GM12878 (cell line): ENCODE results near the gene CAPN10. TPM values are rescaled to one million over a fixed set of nuclear protein-coding genes. Genes with fewer than 3 reads are reported as not detected.

ENCODE experiments used
- ATF2 ChIP-seq: IDR thresholded peaks from 2 replicates; pipeline ENCODE4 v1.6.1; 2012; ENCODE audit warnings: low read length, inconsistent platforms
- BMI1 ChIP-seq: fragments of 450-650 bp; IDR thresholded peaks from 2 replicates; pipeline ENCODE4 v1.6.1; 2016; ENCODE audit warnings: mild to moderate bottlenecking, moderate library complexity, borderline replicate concordance
- CHD1 ChIP-seq: IDR thresholded peaks from 2 replicates; pipeline ENCODE4 v1.6.1; 2012; ENCODE audit warnings: low read depth, low read length, improper control_type of control experiment
- CREB1 ChIP-seq: IDR thresholded peaks from 2 replicates; pipeline ENCODE4 v1.6.1; 2012; ENCODE audit warnings: low read depth, mild to moderate bottlenecking, inconsistent platforms
- EED ChIP-seq: sonication (generic); IDR thresholded peaks from 2 replicates; pipeline ENCODE4 v1.6.1; 2016; ENCODE audit warnings: antibody characterized with exemption, low read depth
- EGR1 ChIP-seq, 2 experiments: IDR thresholded peaks; 1 replicate in 1 of 2; 2 replicates in 1 of 2; pipeline ENCODE4 v1.6.1; 2011 to 2012; ENCODE audit warnings: low read depth in 2 of 2, low read length in 2 of 2, borderline replicate concordance in 1 of 2, mild to moderate bottlenecking in 1 of 2, moderate library complexity in 1 of 2
- HCFC1 ChIP-seq: fragments of 150-350 bp; IDR thresholded peaks from 2 replicates; pipeline ENCODE4 v1.6.1; 2014; ENCODE audit warnings: low read length
- HDAC2 ChIP-seq: fragments of 200-600 bp; sonication (generic); IDR thresholded peaks from 2 replicates; pipeline ENCODE4 v1.6.1; 2017
- HSF1 ChIP-seq: fragments of 150-350 bp; IDR thresholded peaks from 2 replicates; pipeline ENCODE4 v1.6.1; 2014; ENCODE audit warnings: mild to moderate bottlenecking, low read depth, low read length
- IKZF2 ChIP-seq, 2 experiments: fragments of 450-650 bp; IDR thresholded peaks; 2 replicates each; pipeline ENCODE4 v1.6.1; 2017; ENCODE audit warnings: mild to moderate bottlenecking in 2 of 2, moderate library complexity in 2 of 2
- JUNB ChIP-seq: IDR thresholded peaks from 2 replicates; pipeline ENCODE4 v1.6.1; 2016; ENCODE audit warnings: antibody characterized with exemption, mild to moderate bottlenecking
- LARP7 ChIP-seq: fragments of 450-650 bp; IDR thresholded peaks from 2 replicates; pipeline ENCODE4 v1.6.1; 2017; ENCODE audit warnings: mild to moderate bottlenecking
- MAX ChIP-seq: IDR thresholded peaks from 2 replicates; pipeline ENCODE4 v1.6.1; 2012; ENCODE audit warnings: low read depth, low read length, improper control_type of control experiment
- MLLT1 ChIP-seq: fragments of 450-650 bp; IDR thresholded peaks from 2 replicates; pipeline ENCODE4 v1.6.1; 2016; ENCODE audit warnings: mild to moderate bottlenecking
- NBN ChIP-seq: fragments of 450-650 bp; IDR thresholded peaks from 2 replicates; pipeline ENCODE4 v1.6.1; 2016
- NFIC ChIP-seq: IDR thresholded peaks from 2 replicates; pipeline ENCODE4 v1.6.1; 2012; ENCODE audit warnings: low read depth, mild to moderate bottlenecking, inconsistent platforms, low read length, moderate library complexity
- NR2C1 ChIP-seq: fragments of 450-650 bp; IDR thresholded peaks from 2 replicates; pipeline ENCODE4 v1.6.1; 2017; ENCODE audit warnings: antibody characterized with exemption, mild to moderate bottlenecking, moderate library complexity
- NRF1 ChIP-seq: conservative IDR thresholded peaks from 2 replicates; pipeline ENCODE4 v1.6.1; 2011; ENCODE audit warnings: mild to moderate bottlenecking, low read depth, low read length, improper control_type of control experiment
- RFX5 ChIP-seq: IDR thresholded peaks from 2 replicates; pipeline ENCODE4 v1.6.1; 2011; ENCODE audit warnings: low read depth, low read length, improper control_type of control experiment
- RUNX3 ChIP-seq: IDR thresholded peaks from 2 replicates; pipeline ENCODE4 v1.6.1; 2012; ENCODE audit warnings: low read length, inconsistent platforms
- SREBF1 ChIP-seq: IDR thresholded peaks from 2 replicates; pipeline ENCODE4 v1.6.1; 2012; ENCODE audit warnings: mild to moderate bottlenecking, low read length
- STAT3 ChIP-seq: IDR thresholded peaks from 2 replicates; pipeline ENCODE4 v1.6.1; 2011; ENCODE audit warnings: low read depth, low read length, improper control_type of control experiment
- TCF3 ChIP-seq: IDR thresholded peaks from 2 replicates; pipeline ENCODE4 v1.6.1; 2012; ENCODE audit warnings: low read depth, mild to moderate bottlenecking, low read length, borderline replicate concordance; ENCODE audit not compliant: insufficient read depth
- YY1 ChIP-seq: IDR thresholded peaks from 2 replicates; pipeline ENCODE4 v1.6.1; 2011; ENCODE audit warnings: low read depth, mild to moderate bottlenecking, low read length
- ZBTB40 ChIP-seq: fragments of 450-650 bp; IDR thresholded peaks from 2 replicates; pipeline ENCODE4 v1.6.1; 2016; ENCODE audit warnings: mild to moderate bottlenecking, moderate library complexity, borderline replicate concordance
- polyA plus RNA-seq, 11 experiments: library from polyadenylated mRNA; depleted of rRNA in 4 of 11; unstranded in 6 of 11; stranded (reverse) in 5 of 11; fragments of >200 nt; fragmentation: Nextera tagmentation in 4 of 11; fragmentation: Illumina TruSeq in 1 of 11; extraction: Ambion mirVana in 4 of 11; extraction: Trizol in 1 of 11; gene quantifications; 1 replicate in 1 of 11; 2 replicates in 10 of 11; pipeline versions ENCODE4 v1.2.1 to v1.2.3, GENCODE V29; 2011 to 2016; ENCODE audit warnings: inconsistent platforms in 2 of 11, missing spikeins in 2 of 11, low read depth in 1 of 11
- total RNA-seq, 4 experiments: library from RNA; depleted of rRNA in 3 of 4; stranded (reverse); fragments of >200 nt in 3 of 4; fragmentation: Illumina TruSeq in 1 of 4; extraction: Trizol in 1 of 4; gene quantifications; 2 replicates each; pipeline versions ENCODE4 v1.2.1 to v1.2.3, GENCODE V29; 2013 to 2021

Gene CAPN10
- total and polyA plus RNA-seq, 10 of the 15 experiments (the other 5 are each of a cell fraction or from before 2014, with no cell fraction given): 0.37 to 40.6 (median 17.5) TPM

GRCh38 chr2:240560084-240560479, 26.5 kb upstream of the CAPN10 start, which contains the start of gene DUSP28 (continued):
- no peak for TF ChIP-seq HSF1
- TF ChIP-seq NRF1: 0 out of 2 replicates have a peak, but pooled peaks have one; percentile 5
- no peak for TF ChIP-seq CHD1
- TF ChIP-seq HDAC2: no peak
- no peak for TF ChIP-seq CREB1
- TF ChIP-seq YY1: peak; percentile 36; the same call in 1 of the 2 replicates
- TF ChIP-seq BMI1: no peak
- peak; percentile 28; the same call in 1 of the 2 replicates for TF ChIP-seq EED
- TF ChIP-seq SREBF1: no peak
- TF ChIP-seq MAX: peak; percentile 99
- TF ChIP-seq MLLT1: 0 out of 2 replicates have a peak, but pooled peaks have one; percentile 5
- TF ChIP-seq ZBTB40: no peak
- peak; percentile 93 for TF ChIP-seq RFX5
- no peak for TF ChIP-seq RUNX3
- no peak for TF ChIP-seq NFIC
- TF ChIP-seq TCF3: 0 out of 2 replicates have a peak, but pooled peaks have one; percentile 42
- peak in 1 of 2 experiments; percentile 89; a peak in 2 of 3 replicates for TF ChIP-seq EGR1 (IDR thresholded peaks at IDR 0.05; ENCODE audit: borderline replicate concordance in 1 of 2, low read depth in 2 of 2, low read length in 2 of 2)
- TF ChIP-seq LARP7: no peak
- TF ChIP-seq HCFC1: no peak
- no peak for TF ChIP-seq JUNB
- TF ChIP-seq ATF2: no peak
- TF ChIP-seq NBN: 0 out of 2 replicates have a peak, but pooled peaks have one; percentile 20
- TF ChIP-seq NR2C1: no peak
- TF ChIP-seq IKZF2 (IDR thresholded peaks at IDR 0.05): no peak
- TF ChIP-seq STAT3: no peak
